ENCODE data around the gene AP1G2. TPM values are rescaled to one million over a fixed set of nuclear protein-coding genes. Genes with fewer than 3 reads are reported as not detected.

The AP1G2 gene
- total and polyA plus RNA-seq, 2 of the 13 experiments (the other 11 are each of a cell fraction or from before 2014, with no cell fraction given), result 96.9 to 611 TPM

GRCh38 chr14:23566778-23567185 is 809 bp downstream of the AP1G2 start (continued):
- 0 out of 2 replicates have a peak, but pooled peaks have one; percentile 29 for TF ChIP-seq PATZ1 (CRISPR knock-in tag; IDR thresholded peaks at IDR 0.05)
- TF ChIP-seq SOX13 (IDR thresholded peaks at IDR 0.05), result no peak
- TF ChIP-seq SOX13 (CRISPR knock-in tag; conservative IDR thresholded peaks at IDR 0.05 in 1 of 2, IDR thresholded peaks at IDR 0.05 in 1 of 2), result 0 out of 4 replicates have a peak, but pooled peaks of 1 of the 2 experiments have one; percentile 6
- 0 out of 2 replicates have a peak, but pooled peaks have one; percentile 20 for TF ChIP-seq NCOA1 (CRISPR knock-in tag; IDR thresholded peaks at IDR 0.05)
- TF ChIP-seq NFE2L1 (CRISPR knock-in tag; IDR thresholded peaks at IDR 0.05; ENCODE audit: borderline replicate concordance), result 0 out of 2 replicates have a peak, but pooled peaks have one; percentile 8
- TF ChIP-seq ATM (IDR thresholded peaks at IDR 0.05; ENCODE audit: borderline replicate concordance), result no peak
- no peak for TF ChIP-seq NR2F6 (IDR thresholded peaks at IDR 0.05)
- TF ChIP-seq NR2F6 (CRISPR knock-in tag; IDR thresholded peaks at IDR 0.05), result no peak
- TF ChIP-seq, protein P1, sequence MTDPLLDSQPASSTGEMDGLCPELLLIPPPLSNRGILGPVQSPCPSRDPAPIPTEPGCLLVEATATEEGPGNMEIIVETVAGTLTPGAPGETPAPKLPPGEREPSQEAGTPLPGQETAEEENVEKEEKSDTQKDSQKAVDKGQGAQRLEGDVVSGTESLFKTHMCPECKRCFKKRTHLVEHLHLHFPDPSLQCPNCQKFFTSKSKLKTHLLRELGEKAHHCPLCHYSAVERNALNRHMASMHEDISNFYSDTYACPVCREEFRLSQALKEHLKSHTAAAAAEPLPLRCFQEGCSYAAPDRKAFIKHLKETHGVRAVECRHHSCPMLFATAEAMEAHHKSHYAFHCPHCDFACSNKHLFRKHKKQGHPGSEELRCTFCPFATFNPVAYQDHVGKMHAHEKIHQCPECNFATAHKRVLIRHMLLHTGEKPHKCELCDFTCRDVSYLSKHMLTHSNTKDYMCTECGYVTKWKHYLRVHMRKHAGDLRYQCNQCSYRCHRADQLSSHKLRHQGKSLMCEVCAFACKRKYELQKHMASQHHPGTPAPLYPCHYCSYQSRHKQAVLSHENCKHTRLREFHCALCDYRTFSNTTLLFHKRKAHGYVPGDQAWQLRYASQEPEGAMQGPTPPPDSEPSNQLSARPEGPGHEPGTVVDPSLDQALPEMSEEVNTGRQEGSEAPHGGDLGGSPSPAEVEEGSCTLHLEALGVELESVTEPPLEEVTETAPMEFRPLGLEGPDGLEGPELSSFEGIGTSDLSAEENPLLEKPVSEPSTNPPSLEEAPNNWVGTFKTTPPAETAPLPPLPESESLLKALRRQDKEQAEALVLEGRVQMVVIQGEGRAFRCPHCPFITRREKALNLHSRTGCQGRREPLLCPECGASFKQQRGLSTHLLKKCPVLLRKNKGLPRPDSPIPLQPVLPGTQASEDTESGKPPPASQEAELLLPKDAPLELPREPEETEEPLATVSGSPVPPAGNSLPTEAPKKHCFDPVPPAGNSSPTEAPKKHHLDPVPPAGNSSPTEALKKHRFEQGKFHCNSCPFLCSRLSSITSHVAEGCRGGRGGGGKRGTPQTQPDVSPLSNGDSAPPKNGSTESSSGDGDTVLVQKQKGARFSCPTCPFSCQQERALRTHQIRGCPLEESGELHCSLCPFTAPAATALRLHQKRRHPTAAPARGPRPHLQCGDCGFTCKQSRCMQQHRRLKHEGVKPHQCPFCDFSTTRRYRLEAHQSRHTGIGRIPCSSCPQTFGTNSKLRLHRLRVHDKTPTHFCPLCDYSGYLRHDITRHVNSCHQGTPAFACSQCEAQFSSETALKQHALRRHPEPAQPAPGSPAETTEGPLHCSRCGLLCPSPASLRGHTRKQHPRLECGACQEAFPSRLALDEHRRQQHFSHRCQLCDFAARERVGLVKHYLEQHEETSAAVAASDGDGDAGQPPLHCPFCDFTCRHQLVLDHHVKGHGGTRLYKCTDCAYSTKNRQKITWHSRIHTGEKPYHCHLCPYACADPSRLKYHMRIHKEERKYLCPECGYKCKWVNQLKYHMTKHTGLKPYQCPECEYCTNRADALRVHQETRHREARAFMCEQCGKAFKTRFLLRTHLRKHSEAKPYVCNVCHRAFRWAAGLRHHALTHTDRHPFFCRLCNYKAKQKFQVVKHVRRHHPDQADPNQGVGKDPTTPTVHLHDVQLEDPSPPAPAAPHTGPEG (CRISPR knock-in tag; IDR thresholded peaks at IDR 0.05), result 0 out of 2 replicates have a peak, but pooled peaks have one; percentile 4
- TF ChIP-seq ZNF10 (CRISPR knock-in tag; IDR thresholded peaks at IDR 0.05; ENCODE audit: borderline replicate concordance, low read depth), result 0 out of 2 replicates have a peak, but pooled peaks have one; percentile 12
- no peak for TF ChIP-seq EP300 (IDR thresholded peaks at IDR 0.05; ENCODE audit: low read depth in 2 of 2, low read length in 2 of 2)
- peak; percentile 41; the same call in 1 of the 2 replicates for TF ChIP-seq EP300 (CRISPR knock-in tag; IDR thresholded peaks at IDR 0.05; ENCODE audit: borderline replicate concordance)
- TF ChIP-seq SNAI1 (CRISPR knock-in tag; IDR thresholded peaks at IDR 0.05; ENCODE audit: borderline replicate concordance), result peak; percentile 18; the same call in 1 of the 2 replicates
- TF ChIP-seq, protein P2, sequence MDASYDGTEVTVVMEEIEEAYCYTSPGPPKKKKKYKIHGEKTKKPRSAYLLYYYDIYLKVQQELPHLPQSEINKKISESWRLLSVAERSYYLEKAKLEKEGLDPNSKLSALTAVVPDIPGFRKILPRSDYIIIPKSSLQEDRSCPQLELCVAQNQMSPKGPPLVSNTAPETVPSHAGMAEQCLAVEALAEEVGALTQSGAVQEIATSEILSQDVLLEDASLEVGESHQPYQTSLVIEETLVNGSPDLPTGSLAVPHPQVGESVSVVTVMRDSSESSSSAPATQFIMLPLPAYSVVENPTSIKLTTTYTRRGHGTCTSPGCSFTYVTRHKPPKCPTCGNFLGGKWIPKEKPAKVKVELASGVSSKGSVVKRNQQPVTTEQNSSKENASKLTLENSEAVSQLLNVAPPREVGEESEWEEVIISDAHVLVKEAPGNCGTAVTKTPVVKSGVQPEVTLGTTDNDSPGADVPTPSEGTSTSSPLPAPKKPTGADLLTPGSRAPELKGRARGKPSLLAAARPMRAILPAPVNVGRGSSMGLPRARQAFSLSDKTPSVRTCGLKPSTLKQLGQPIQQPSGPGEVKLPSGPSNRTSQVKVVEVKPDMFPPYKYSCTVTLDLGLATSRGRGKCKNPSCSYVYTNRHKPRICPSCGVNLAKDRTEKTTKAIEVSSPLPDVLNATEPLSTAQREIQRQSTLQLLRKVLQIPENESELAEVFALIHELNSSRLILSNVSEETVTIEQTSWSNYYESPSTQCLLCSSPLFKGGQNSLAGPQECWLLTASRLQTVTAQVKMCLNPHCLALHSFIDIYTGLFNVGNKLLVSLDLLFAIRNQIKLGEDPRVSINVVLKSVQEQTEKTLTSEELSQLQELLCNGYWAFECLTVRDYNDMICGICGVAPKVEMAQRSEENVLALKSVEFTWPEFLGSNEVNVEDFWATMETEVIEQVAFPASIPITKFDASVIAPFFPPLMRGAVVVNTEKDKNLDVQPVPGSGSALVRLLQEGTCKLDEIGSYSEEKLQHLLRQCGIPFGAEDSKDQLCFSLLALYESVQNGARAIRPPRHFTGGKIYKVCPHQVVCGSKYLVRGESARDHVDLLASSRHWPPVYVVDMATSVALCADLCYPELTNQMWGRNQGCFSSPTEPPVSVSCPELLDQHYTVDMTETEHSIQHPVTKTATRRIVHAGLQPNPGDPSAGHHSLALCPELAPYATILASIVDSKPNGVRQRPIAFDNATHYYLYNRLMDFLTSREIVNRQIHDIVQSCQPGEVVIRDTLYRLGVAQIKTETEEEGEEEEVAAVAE (CRISPR knock-in tag; IDR thresholded peaks at IDR 0.05; ENCODE audit: borderline replicate concordance), result no peak
- TF ChIP-seq, protein P3, sequence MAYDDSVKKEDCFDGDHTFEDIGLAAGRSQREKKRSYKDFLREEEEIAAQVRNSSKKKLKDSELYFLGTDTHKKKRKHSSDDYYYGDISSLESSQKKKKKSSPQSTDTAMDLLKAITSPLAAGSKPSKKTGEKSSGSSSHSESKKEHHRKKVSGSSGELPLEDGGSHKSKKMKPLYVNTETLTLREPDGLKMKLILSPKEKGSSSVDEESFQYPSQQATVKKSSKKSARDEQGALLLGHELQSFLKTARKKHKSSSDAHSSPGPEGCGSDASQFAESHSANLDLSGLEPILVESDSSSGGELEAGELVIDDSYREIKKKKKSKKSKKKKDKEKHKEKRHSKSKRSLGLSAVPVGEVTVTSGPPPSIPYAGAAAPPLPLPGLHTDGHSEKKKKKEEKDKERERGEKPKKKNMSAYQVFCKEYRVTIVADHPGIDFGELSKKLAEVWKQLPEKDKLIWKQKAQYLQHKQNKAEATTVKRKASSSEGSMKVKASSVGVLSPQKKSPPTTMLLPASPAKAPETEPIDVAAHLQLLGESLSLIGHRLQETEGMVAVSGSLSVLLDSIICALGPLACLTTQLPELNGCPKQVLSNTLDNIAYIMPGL (CRISPR knock-in tag; IDR thresholded peaks at IDR 0.05; ENCODE audit: borderline replicate concordance in 1 of 2, low read depth in 1 of 2), result peak in 1 of 2 experiments; percentile 64; a peak in 1 of 4 replicates
